ENCODE measurements around the gene RICTOR. TPM values are rescaled to one million over a fixed set of nuclear protein-coding genes. Genes with fewer than 3 reads are reported as not detected.

The RICTOR gene
- total RNA-seq, 2 donors from 2014 or later, result 27.6 to 31.8 TPM

DNA sequence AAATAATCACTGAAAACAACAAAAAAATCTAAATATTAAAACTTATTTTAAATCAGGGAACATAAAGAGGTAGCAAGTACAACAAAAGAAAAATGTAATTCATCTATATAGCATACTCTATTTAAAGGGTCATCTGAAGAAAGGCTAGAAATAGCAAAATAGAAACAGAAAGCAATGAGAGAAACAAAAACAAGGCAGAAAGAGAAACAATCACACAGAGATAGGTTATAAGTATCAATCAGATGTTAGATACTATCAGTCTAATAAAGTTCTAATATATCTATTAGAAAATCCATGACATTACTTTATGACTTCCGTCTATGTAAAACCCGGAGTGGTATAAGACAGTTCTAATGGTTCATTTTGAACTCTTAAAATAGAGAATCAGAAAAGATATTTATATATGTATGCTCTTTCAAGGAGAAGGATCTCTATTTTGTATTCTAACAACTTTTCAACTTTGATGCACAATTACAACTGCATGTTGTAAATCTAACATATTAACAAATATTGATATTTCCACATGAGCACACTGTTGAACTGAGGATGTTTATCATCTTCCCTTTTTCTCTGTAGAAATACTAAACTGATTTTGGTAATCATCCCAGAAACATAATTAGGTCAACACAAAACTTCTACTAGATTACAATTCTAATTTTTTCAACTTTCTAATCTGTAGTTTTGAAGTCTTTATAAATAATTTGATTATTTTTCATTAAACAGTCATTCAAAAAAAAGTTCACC lies 15.8 kb downstream of the RICTOR start:
- Histone ChIP-seq H3K4me1 (ENCODE audit: control insufficient read depth, insufficient read depth, low read length) (no peaks in the 10 kb centered on the region), H3K4me3 (ENCODE audit: low read length) (no peak overlapping the region), H3K36me3 (ENCODE audit: control insufficient read depth, insufficient read depth, low read length) (no peaks in the 10 kb centered on the region), H3K27ac (ENCODE audit: low read depth, low read length) (no peak overlapping the region), H3K9ac (ENCODE audit: extremely low read depth, low read length, poor library complexity, severe bottlenecking) (no peak overlapping the region), H3K9me3 (ENCODE audit: control insufficient read depth, low read length) (no peaks in the 10 kb centered on the region), H3K27me3 (ENCODE audit: control insufficient read depth, insufficient read depth, low read length, poor library complexity, severe bottlenecking) (no peaks in the 10 kb centered on the region)
- H3K27ac Mint-ChIP-seq, result no peak overlapping the region
- H3K36me3 Mint-ChIP-seq (ENCODE audit: low read depth), result no peaks in the 10 kb centered on the region
- H3K4me1 Mint-ChIP-seq, result peaks cover under 1% of the 10 kb centered on the region
- no peak for DNase-seq
- H3K9me3 Mint-ChIP-seq, result no peaks in the 10 kb centered on the region
- 100% methylated on average over 1 of the region's 2 CpGs; no CpG with 5 or more reads in 1 of the 2 experiments for WGBS, 2 experiments (ENCODE audit: insufficient coverage in 1 of 2, insufficient read length in 1 of 2)
- H3K27me3 Mint-ChIP-seq (ENCODE audit: insufficient read depth), result no peaks in the 10 kb centered on the region
- no peak overlapping the region for H3K4me3 Mint-ChIP-seq
- TF ChIP-seq, protein P1, sequence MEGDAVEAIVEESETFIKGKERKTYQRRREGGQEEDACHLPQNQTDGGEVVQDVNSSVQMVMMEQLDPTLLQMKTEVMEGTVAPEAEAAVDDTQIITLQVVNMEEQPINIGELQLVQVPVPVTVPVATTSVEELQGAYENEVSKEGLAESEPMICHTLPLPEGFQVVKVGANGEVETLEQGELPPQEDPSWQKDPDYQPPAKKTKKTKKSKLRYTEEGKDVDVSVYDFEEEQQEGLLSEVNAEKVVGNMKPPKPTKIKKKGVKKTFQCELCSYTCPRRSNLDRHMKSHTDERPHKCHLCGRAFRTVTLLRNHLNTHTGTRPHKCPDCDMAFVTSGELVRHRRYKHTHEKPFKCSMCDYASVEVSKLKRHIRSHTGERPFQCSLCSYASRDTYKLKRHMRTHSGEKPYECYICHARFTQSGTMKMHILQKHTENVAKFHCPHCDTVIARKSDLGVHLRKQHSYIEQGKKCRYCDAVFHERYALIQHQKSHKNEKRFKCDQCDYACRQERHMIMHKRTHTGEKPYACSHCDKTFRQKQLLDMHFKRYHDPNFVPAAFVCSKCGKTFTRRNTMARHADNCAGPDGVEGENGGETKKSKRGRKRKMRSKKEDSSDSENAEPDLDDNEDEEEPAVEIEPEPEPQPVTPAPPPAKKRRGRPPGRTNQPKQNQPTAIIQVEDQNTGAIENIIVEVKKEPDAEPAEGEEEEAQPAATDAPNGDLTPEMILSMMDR (conservative IDR thresholded peaks at IDR 0.05), result no peak

DNA sequence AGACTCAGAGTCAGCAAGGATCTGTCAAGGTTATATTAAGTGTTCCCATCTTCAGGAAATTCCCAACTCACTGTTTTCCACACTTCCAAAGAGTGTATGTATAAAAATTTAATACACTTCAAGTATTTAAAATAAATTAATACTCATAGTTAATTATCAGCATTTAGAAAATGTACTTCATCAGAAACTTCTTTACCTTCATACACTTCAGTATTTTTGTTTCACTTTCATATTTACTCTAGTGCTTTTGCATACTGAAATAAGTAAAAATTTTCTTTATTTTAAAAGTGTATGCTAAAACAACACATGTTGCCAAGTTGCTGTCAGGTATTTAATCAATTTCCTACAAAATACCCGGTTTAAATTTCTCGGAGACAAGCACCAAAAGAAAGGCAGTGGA lies 16.5 kb downstream of the RICTOR start:
- peaks cover under 1% of the 10 kb centered on the region for H3K4me1 Mint-ChIP-seq
- H3K9me3 ChIP-seq (ENCODE audit: control insufficient read depth, low read length), result no peaks in the 10 kb centered on the region
- no peaks in the 10 kb centered on the region for H3K36me3 Mint-ChIP-seq (ENCODE audit: low read depth)
- TF ChIP-seq, protein P1 (conservative IDR thresholded peaks at IDR 0.05), result no peak
- no peak overlapping the region for H3K27ac ChIP-seq (ENCODE audit: low read depth, low read length)
- H3K9ac ChIP-seq (ENCODE audit: extremely low read depth, low read length, poor library complexity, severe bottlenecking), result no peak overlapping the region
- no peak overlapping the region for H3K4me3 Mint-ChIP-seq
- H3K9me3 Mint-ChIP-seq, result no peaks in the 10 kb centered on the region
- no peak for DNase-seq
- no peak overlapping the region for H3K27ac Mint-ChIP-seq
- no peak overlapping the region for H3K4me3 ChIP-seq (ENCODE audit: low read length)
- no peaks in the 10 kb centered on the region for H3K36me3 ChIP-seq (ENCODE audit: control insufficient read depth, insufficient read depth, low read length)
- no peaks in the 10 kb centered on the region for H3K4me1 ChIP-seq (ENCODE audit: control insufficient read depth, insufficient read depth, low read length)
- 97 to 100% methylated on average over 2 of the region's 2 CpGs for WGBS, 2 experiments (ENCODE audit: insufficient coverage in 1 of 2, insufficient read length in 1 of 2)
- no peaks in the 10 kb centered on the region for H3K27me3 Mint-ChIP-seq (ENCODE audit: insufficient read depth)
- no peaks in the 10 kb centered on the region for H3K27me3 ChIP-seq (ENCODE audit: control insufficient read depth, insufficient read depth, low read length, poor library complexity, severe bottlenecking)

DNA sequence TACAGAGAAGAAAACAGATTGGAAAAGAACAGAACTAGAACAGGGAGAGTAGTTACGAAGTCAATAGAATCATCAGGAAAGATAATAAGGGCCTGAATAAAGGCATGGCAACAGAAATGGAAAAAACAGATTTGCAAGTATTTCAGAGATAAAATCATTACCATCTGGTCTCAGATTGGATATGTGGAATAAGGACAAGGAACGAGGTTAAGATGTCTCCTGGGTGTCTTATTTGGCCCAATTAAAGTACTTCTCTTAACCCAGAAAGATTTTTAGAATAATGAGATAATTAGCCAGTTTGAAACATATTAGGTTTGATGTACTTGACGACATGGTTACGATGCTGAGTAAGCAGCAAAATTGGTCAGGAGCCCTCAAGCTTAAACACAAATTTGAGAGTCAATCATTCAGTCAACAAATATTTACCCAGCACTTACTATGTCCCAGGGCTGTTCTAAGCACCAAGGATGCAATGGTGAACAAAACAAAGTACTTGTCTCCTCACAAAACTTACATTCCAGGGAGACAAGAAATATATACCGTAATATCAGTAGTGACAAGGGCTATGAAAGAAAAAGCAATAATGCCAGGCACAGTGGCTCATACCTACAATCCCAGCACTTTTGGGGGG lies 18.3 kb downstream of the RICTOR start:
- Mint-ChIP-seq H3K9me3 (no peaks in the 10 kb centered on the region), H3K27ac (no peak overlapping the region), H3K4me3 (no peak overlapping the region), H3K36me3 (ENCODE audit: low read depth) (no peaks in the 10 kb centered on the region), H3K27me3 (ENCODE audit: insufficient read depth) (no peaks in the 10 kb centered on the region), H3K4me1 (peaks cover 2% of the 10 kb centered on the region)
- no peak overlapping the region for H3K4me3 ChIP-seq (ENCODE audit: low read length)
- no peak for DNase-seq
- no peaks in the 10 kb centered on the region for H3K27me3 ChIP-seq (ENCODE audit: control insufficient read depth, insufficient read depth, low read length, poor library complexity, severe bottlenecking)
- no peak overlapping the region for H3K27ac ChIP-seq (ENCODE audit: low read depth, low read length)
- H3K36me3 ChIP-seq (ENCODE audit: control insufficient read depth, insufficient read depth, low read length), result no peaks in the 10 kb centered on the region
- H3K9me3 ChIP-seq (ENCODE audit: control insufficient read depth, low read length), result no peaks in the 10 kb centered on the region
- WGBS, 2 experiments (ENCODE audit: insufficient coverage in 1 of 2, insufficient read length in 1 of 2), result 94 to 100% methylated on average over 3 to 5 of the region's 5 CpGs
- TF ChIP-seq, protein P1 (conservative IDR thresholded peaks at IDR 0.05), result no peak
- H3K9ac ChIP-seq (ENCODE audit: extremely low read depth, low read length, poor library complexity, severe bottlenecking), result no peak overlapping the region
- H3K4me1 ChIP-seq (ENCODE audit: control insufficient read depth, insufficient read depth, low read length), result no peaks in the 10 kb centered on the region

All from endodermal cell (in vitro differentiated cells).